ENCODE results near the gene ABCA10. TPM values are rescaled to one million over a fixed set of nuclear protein-coding genes. Genes with fewer than 3 reads are reported as not detected.

The ABCA10 gene
- total and polyA plus RNA-seq, 2 of the 8 experiments (the other 6 are each of a cell fraction or from before 2014, with no cell fraction given): not detected

DNA sequence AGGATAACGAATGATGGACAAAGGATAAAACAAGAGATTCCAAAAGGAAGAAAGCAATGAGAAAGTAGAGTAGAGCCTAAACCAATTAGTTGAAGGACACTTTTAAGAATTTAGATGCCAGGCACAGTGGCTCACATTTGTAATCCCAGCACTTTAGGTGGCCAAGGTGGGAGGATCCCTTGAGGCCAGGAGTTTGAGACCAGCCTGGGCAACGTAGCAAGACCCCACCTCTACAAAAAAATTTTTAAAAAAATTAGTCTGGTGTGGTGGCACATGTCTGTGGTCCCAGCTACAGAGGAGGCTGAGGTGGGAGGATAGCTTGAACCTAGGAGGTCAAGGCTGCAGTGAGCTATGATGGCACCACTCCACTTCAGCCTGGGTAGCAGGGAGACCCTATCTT lies 20.0 kb downstream of the ABCA10 start:
- Histone ChIP-seq H3K23me2 (ENCODE audit: low read depth, low read length) (no peaks in the 10 kb centered on the region), H4K8ac (ENCODE audit: extremely low read depth, insufficient read depth, low read length) (no peak overlapping the region), H2BK12ac (ENCODE audit: low read depth, low read length) (no peak overlapping the region), H4K91ac (replicated peaks; ENCODE audit: insufficient read length, low read length) (no peak overlapping the region), H4K5ac (ENCODE audit: insufficient read length, low read depth, low read length) (no peak overlapping the region), H3K4me1 (replicated peaks in 1 of 4; ENCODE audit: control insufficient read depth in 3 of 4, insufficient read depth in 4 of 4, low read length in 3 of 4) (peaks cover 0 to 3% (median 1%) of the 10 kb centered on the region in 4 experiments; a peak in 3 of 7 replicates), H3K9ac (replicated peaks in 1 of 4; ENCODE audit: extremely low read depth in 1 of 4, low read depth in 3 of 4, low read length in 3 of 4) (no peak overlapping the region), H2AFZ (ENCODE audit: low read length) (no peak overlapping the region), H2BK5ac (ENCODE audit: low read depth, low read length) (no peak overlapping the region), H3K18ac (ENCODE audit: extremely low read depth, low read length) (no peak overlapping the region), H2BK15ac (ENCODE audit: low read length) (no peak overlapping the region), H4K20me1 (replicated peaks in 1 of 2; ENCODE audit: control insufficient read depth in 1 of 2, insufficient read depth in 2 of 2, low read length in 2 of 2) (no peaks in the 10 kb centered on the region), H3K4ac (replicated peaks; ENCODE audit: insufficient read length, low read depth, low read length) (no peak overlapping the region), H3K36me3 (ENCODE audit: control insufficient read depth in 2 of 4, insufficient read depth in 4 of 4, low read length in 3 of 4) (no peaks in the 10 kb centered on the region), H3K56ac (replicated peaks; ENCODE audit: insufficient read length, low read depth, low read length) (no peak overlapping the region), H3K79me1 (ENCODE audit: low read depth, low read length) (no peaks in the 10 kb centered on the region), H3K4me2 (ENCODE audit: insufficient read depth in 1 of 2, low read depth in 2 of 2, low read length in 2 of 2) (no peak overlapping the region), H3K9me3 (ENCODE audit: insufficient read depth in 2 of 2, low read depth in 1 of 2, low read length in 1 of 2) (no peaks in the 10 kb centered on the region), H3K14ac (ENCODE audit: insufficient read length) (no peak overlapping the region), H3K27me3 (replicated peaks in 1 of 4; ENCODE audit: control insufficient read depth in 3 of 4, extremely low read depth in 1 of 4, insufficient read depth in 3 of 4, low read length in 3 of 4) (no peaks in the 10 kb centered on the region), H2BK120ac (replicated peaks; ENCODE audit: low read depth, low read length) (no peak overlapping the region), H2BK20ac (ENCODE audit: low read length) (no peak overlapping the region), H3K27ac (ENCODE audit: low read depth, low read length) (no peak overlapping the region), H3K4me3 (ENCODE audit: extremely low read depth in 1 of 4, insufficient read depth in 2 of 4, low read depth in 3 of 4, low read length in 4 of 4) (no peak overlapping the region), H3K79me2 (ENCODE audit: control insufficient read depth in 1 of 2, insufficient read depth in 2 of 2, low read length in 2 of 2) (no peaks in the 10 kb centered on the region), H3K23ac (ENCODE audit: insufficient read length) (no peak overlapping the region), H2AK5ac (ENCODE audit: low read depth, low read length) (no peak overlapping the region)
- CTCF ChIA-PET (ENCODE audit: partially characterized antibody): no interaction called here
- POLR2A ChIA-PET (ENCODE audit: partially characterized antibody): no interaction called here
- FAIRE-seq (no peak), DNase-seq (ENCODE audit: low read depth in 1 of 2, low spot score in 2 of 2) (no peak)
- 91 to 100% methylated on average over 1 to 2 of the region's 2 CpGs for WGBS, 2 experiments (ENCODE audit: extremely low coverage in 1 of 2, insufficient coverage in 1 of 2, insufficient read length in 1 of 2, insufficient replicate concordance in 2 of 2, low coverage in 1 of 2, low lambda C conversion rate in 2 of 2, missing lambda C conversion rate in 1 of 2)
- TF ChIP-seq CTBP2 (IDR thresholded peaks at IDR 0.05; ENCODE audit: borderline replicate concordance, insufficient read depth, insufficient read length, low read length) (no peak), BCL11A (IDR thresholded peaks at IDR 0.05; ENCODE audit: low read depth in 2 of 2, low read length in 2 of 2) (no peak), SP1 (IDR thresholded peaks at IDR 0.05; ENCODE audit: low read depth, low read length) (no peak), SIX5 (IDR thresholded peaks at IDR 0.05; ENCODE audit: low read depth, low read length) (no peak), NRF1 (IDR thresholded peaks at IDR 0.05; ENCODE audit: low read depth, low read length) (no peak), POU5F1 (IDR thresholded peaks at IDR 0.05; ENCODE audit: low read depth, low read length) (no peak), TCF12 (IDR thresholded peaks at IDR 0.05; ENCODE audit: low read depth, low read length) (no peak), TAF7 (optimal IDR thresholded peaks at IDR 0.05; ENCODE audit: borderline replicate concordance, low read depth, low read length) (no peak), JUND (IDR thresholded peaks at IDR 0.05; ENCODE audit: low read length) (no peak), KDM4A (IDR thresholded peaks at IDR 0.05; ENCODE audit: low read depth, low read length, severe bottlenecking) (no peak)
- TF ChIP-seq, protein P1, sequence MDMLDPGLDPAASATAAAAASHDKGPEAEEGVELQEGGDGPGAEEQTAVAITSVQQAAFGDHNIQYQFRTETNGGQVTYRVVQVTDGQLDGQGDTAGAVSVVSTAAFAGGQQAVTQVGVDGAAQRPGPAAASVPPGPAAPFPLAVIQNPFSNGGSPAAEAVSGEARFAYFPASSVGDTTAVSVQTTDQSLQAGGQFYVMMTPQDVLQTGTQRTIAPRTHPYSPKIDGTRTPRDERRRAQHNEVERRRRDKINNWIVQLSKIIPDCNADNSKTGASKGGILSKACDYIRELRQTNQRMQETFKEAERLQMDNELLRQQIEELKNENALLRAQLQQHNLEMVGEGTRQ (IDR thresholded peaks at IDR 0.05; ENCODE audit: low read length): no peak
- TF ChIP-seq, protein P2, sequence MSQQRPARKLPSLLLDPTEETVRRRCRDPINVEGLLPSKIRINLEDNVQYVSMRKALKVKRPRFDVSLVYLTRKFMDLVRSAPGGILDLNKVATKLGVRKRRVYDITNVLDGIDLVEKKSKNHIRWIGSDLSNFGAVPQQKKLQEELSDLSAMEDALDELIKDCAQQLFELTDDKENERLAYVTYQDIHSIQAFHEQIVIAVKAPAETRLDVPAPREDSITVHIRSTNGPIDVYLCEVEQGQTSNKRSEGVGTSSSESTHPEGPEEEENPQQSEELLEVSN (IDR thresholded peaks at IDR 0.05): no peak
- TF ChIP-seq, protein P3, sequence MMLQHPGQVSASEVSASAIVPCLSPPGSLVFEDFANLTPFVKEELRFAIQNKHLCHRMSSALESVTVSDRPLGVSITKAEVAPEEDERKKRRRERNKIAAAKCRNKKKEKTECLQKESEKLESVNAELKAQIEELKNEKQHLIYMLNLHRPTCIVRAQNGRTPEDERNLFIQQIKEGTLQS (IDR thresholded peaks at IDR 0.05; ENCODE audit: insufficient read depth, low read depth, low read length): no peak
